ENCODE data around the gene LGALS3BP.
A peak's percentile ranks its signal among the peaks of the same experiment; 100 is the strongest.

Gene LGALS3BP

DNA sequence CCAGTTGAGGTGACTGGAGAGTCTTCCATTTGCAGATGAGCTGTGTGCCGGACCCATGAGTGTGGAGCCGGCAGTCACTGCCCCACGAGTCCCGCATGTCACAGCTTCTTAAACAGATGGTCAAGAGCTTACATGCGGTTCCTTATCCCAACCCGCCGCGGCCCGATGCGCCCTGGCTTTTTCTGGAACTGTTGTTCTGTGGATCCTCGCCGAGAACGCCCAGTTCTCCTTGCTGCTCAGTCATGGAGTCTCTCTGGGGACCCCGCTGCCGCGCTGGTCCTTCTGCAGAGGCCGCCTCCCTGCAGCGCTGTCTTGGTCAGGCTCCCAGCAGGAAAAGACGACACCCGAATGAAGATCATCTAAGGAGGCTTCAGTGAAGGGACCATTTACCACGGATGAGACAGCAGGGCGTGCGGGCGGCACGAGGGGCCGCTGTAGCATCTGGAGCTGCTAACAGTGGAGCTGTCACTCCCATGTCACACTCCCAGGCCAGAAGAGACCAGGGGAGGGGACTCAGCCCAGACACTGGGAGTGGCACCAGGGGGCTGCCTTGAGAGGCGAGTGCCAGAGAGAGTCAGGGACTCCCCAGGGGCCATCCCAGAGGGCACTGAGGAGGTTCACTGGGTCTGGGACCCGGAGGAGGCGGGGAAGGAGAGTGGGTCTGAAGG is 10.8 kb upstream of the LGALS3BP start:
- no peaks in the 10 kb centered on the region for H3K27me3 ChIP-seq (ENCODE audit: low read depth)
- DNase-seq (ENCODE audit: low spot score in 2 of 2), result no peak
- peaks cover 18% of the 10 kb centered on the region for H3K36me3 ChIP-seq (replicated peaks)
- H3K4me1 ChIP-seq, result peaks cover 10% of the 10 kb centered on the region
- H3K4me3 ChIP-seq, result no peak overlapping the region
- in situ Hi-C loops (cut with MboI; ENCODE audit: low sequenced_read_pairs), result no loop called here
- no peaks in the 10 kb centered on the region for H3K9me3 ChIP-seq

DNA sequence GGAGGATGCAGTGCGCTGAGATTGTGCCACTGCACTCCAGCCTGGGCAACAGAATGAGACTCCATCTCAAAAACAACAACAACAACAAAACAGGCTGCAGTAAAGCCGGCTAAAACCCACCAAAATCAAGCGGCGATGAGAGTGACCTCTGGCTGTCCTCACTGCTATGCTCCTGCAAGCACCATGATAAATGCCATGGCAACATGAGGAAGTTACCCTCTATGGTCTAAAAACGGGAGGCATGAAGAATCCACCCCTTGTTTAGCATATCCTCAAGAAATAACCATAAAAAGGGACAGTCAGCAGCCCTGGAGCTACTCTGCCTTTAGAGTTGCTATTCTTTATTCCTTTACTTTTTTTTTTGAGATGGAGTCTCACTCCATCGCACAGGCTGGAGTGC is 8.4 kb upstream of the LGALS3BP start:
- no peak for DNase-seq (ENCODE audit: low spot score in 2 of 2)
- Histone ChIP-seq H3K4me3 (no peak overlapping the region), H3K36me3 (replicated peaks) (peaks cover 14% of the 10 kb centered on the region), H3K9me3 (no peaks in the 10 kb centered on the region), H3K4me1 (peaks cover 10% of the 10 kb centered on the region), H3K27me3 (ENCODE audit: low read depth) (no peaks in the 10 kb centered on the region)
- in situ Hi-C loops (cut with MboI; ENCODE audit: low sequenced_read_pairs), result no loop called here

DNA sequence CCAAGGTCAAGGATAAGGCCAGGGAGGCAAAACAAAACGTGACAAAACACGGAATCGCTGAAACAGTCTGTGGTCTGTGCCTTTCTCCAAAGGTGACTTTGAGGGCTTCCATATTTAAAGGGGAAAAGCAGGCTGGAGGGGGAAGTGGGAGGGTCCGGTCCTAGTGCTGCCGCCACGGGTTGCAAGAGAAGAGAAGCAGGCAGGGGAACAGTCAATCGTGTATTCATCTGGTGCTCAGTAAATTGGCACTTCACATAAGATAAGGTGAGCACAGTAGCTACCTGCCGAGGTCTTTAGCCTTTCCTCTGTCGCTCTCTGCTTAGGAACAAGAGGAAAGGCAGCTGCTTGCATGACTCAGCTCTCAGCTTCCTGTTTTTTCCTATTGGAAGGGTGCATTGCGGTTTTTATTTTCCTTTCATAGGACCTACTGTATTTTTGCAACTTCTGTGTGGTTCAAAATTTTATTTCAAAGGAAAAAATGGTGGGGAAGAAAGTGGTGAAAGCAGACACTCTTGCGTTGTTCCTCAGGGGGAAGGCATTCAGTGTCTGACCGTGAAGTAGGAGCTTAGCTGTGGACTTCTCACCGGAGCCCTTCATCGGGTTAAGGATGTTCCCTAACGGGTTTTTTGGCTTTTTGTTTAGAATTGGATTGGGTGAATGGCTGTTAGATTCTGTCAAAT is 7.1 kb upstream of the LGALS3BP start:
- no peaks in the 10 kb centered on the region for H3K9me3 ChIP-seq
- in situ Hi-C loops (cut with MboI; ENCODE audit: low sequenced_read_pairs), result no loop called here
- no peak for DNase-seq (ENCODE audit: low spot score in 2 of 2)
- no peaks in the 10 kb centered on the region for H3K27me3 ChIP-seq (ENCODE audit: low read depth)
- peaks cover 10% of the 10 kb centered on the region for H3K4me1 ChIP-seq
- peaks cover 3% of the 10 kb centered on the region; the same call in 1 of the 2 replicates for H3K36me3 ChIP-seq (replicated peaks)
- no peak overlapping the region for H3K4me3 ChIP-seq

DNA sequence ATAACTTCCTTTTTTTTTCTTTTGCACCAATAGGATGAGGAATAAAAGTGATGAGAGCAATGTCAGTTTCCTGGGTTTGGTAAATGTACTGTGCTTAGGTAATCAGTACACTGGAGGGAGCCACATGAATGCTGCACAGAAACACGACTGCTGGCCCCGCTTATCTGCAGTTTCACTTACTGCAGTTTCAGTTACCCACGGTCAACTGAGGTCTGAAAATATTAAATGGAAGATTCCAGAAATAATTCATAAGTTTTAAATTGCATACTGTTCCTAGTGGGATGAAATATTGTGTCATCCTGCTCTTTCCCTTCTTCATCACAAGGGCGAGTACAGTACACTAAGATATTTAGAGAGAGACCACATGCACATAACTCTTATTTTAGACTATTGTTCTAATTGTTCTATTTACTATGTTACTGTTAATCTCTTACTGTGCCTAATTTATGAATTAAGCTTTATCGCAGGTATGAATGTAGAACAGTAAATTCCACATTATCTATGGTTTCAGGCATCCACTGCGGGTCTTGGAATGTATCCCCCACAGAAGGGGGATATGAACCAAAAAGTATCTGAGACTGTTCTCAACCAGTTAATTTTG is 6.4 kb upstream of the LGALS3BP start:
- in situ Hi-C loops (cut with MboI; ENCODE audit: low sequenced_read_pairs), result no loop called here
- Histone ChIP-seq H3K36me3 (replicated peaks) (no peaks in the 10 kb centered on the region), H3K4me1 (peaks cover 10% of the 10 kb centered on the region), H3K4me3 (no peak overlapping the region), H3K9me3 (no peaks in the 10 kb centered on the region), H3K27me3 (ENCODE audit: low read depth) (no peaks in the 10 kb centered on the region)
- no peak for DNase-seq (ENCODE audit: low spot score in 2 of 2)

DNA sequence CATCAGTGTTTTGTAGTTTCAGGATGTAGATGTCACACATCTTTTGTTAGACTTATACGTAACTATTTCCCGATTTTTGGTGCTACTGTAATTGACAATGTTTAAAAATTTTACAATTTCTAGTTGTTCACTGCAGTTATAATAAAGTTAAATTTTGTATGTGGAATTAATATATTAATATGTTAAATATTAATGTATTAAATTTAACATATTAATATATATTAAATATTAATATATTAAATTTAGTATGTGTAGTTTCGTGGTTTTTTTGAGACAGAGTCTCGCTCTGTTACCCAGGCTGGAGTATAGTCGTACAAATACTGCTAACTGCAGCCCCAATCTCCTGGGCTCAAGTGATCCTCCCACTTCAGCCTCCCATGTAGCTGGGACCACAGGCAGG is 5.7 kb upstream of the LGALS3BP start:
- Histone ChIP-seq H3K36me3 (replicated peaks) (no peaks in the 10 kb centered on the region), H3K9me3 (no peaks in the 10 kb centered on the region), H3K4me1 (peaks cover 10% of the 10 kb centered on the region), H3K4me3 (no peak overlapping the region), H3K27me3 (ENCODE audit: low read depth) (no peaks in the 10 kb centered on the region)
- in situ Hi-C loops (cut with MboI; ENCODE audit: low sequenced_read_pairs), result no loop called here
- DNase-seq (ENCODE audit: low spot score in 2 of 2), result no peak

DNA sequence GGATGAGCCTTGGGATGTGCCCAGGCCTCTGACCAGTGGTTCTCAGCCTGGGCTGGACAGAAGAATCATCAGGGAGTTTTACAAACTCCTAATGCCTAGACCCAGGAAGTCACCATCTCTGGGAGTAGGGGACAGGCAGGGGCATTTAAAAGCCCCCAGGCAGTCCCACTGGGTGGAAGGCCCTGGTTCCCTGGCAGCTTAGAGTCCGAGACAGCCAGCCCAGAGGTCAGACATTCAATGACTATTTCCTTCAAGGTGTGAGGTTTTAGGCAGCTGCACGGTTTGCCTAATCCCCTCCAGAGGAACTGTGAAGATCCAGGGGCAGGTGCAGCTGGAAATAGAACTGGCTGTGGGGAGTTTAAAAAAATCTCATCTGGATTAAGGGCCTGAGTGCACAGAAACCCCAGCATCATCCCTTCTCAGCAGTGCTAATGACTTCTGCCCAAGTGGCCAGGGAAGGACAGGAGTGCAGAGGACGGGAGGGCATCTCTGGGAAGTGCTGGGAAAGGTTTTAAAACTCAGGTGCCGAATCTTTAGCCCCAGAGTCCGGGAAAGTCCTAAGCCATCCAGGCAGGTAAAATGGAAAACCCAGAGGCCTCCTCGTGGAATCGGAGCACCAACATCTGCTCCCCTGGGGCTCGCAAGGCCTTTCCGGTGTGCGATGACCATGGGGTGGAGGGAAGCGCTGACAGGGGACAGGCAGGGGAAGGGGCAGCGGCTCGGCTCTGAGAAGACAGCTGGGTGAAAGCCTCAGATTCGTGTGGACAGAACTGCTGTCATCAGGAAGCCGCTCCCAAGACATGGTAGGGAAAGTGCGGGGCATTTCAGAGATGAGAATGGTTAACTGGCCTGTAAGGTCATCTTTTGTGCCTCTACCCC is 1.5 kb upstream of the LGALS3BP start:
- Histone ChIP-seq H3K9me3 (no peaks in the 10 kb centered on the region), H3K27me3 (ENCODE audit: low read depth) (no peaks in the 10 kb centered on the region), H3K4me1 (peaks cover 13% of the 10 kb centered on the region), H3K36me3 (replicated peaks) (peaks cover 22% of the 10 kb centered on the region), H3K4me3 (no peak overlapping the region)
- no peak for DNase-seq (ENCODE audit: low spot score in 2 of 2)
- in situ Hi-C loops (cut with MboI; ENCODE audit: low sequenced_read_pairs), result no loop called here

DNA sequence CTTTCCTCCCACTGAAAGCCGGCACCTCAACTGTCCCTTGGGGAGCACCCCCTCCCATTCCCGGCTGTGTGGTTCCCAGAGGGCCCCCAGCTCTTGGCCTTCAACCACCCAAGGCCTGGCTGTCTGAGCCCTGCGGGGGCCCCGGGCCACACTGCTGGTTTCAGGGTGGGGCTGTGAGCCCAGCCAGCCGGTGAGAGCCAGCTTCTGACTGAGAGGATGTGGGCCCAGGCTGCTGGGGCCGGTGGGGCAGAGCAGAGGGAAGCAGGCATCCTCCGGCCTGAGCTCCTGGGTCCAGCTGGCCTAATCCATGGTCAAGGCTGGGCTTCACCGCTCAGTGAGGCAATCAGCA is 875 bp upstream of the LGALS3BP start:
- no peak overlapping the region for H3K4me3 ChIP-seq
- peaks cover 17% of the 10 kb centered on the region for H3K4me1 ChIP-seq
- no peak for DNase-seq (ENCODE audit: low spot score in 2 of 2)
- H3K27me3 ChIP-seq (ENCODE audit: low read depth), result no peaks in the 10 kb centered on the region
- peaks cover 27% of the 10 kb centered on the region for H3K36me3 ChIP-seq (replicated peaks)
- in situ Hi-C loops (cut with MboI; ENCODE audit: low sequenced_read_pairs), result no loop called here
- no peaks in the 10 kb centered on the region for H3K9me3 ChIP-seq

DNA sequence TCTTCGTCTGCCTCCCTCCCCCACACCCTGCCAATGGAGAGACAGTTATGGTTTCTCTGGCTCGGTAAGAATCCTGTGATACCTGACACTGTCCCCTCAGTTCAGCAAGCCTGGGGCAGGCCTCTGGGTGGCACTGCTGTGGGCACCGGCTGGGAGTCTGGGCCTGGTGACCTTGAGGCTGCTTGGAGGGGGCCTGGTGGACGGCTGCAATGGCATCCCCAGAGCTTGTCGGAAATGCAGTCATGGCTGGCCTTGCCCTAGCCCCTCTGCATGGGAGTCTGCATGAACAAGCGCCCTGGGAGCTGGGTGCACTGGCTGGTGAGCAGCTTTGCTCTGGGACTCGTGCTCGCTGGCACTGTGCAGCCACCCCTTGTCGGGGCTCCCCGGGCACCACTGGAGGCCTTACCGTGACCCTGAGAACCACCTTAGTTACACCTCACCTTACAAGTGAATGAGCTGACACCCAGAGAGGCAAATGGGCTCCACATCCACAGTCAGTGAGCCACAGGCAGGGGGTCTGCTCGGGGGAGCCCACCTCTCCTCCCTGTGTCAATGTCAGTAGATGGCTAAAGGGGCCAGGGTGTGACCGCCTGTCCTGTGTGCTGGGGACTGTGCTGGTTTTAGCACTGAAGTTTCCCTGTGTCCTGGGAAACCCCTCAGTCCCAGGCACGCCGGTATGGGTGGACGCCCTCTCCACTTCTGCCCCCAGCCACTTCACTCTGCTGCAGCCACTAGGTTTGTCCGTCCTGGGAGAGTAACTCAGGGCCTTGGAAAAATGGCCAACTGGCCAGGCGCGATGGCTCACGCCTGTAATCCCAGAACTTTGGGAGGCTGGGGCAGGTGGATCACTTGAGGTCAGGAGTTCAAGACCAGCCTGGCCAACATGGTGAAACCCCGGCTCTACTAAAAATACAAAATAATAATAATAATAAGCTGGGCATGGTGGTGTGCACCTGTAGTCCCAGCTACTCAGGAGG is 1.4 kb downstream of the LGALS3BP start:
- DNase-seq (ENCODE audit: low spot score in 2 of 2), result no peak
- Histone ChIP-seq H3K36me3 (replicated peaks) (peaks cover 43% of the 10 kb centered on the region), H3K4me3 (peak overlapping the region; percentile 40), H3K4me1 (peaks cover 17% of the 10 kb centered on the region), H3K27me3 (ENCODE audit: low read depth) (no peaks in the 10 kb centered on the region), H3K9me3 (no peaks in the 10 kb centered on the region)
- in situ Hi-C loops (cut with MboI; ENCODE audit: low sequenced_read_pairs), result loop anchor here (10.0 kb wide), 1 partner anchor 803 kb away; no protein-coding TSS in a partner anchor

DNA sequence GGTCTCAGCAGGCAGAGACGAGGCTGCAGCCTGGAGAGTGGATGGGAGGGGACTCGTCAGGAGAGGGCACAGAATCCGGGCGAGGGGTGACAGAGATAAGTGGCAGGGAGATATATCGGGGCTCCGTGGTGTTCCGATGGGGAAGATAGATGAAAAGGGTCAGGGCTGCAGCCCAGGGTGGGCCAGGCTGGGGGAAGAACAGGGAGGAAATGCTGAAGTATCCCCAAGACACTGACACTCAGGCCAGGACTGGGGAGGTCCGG is 2.1 kb downstream of the LGALS3BP start:
- H3K27me3 ChIP-seq (ENCODE audit: low read depth), result no peaks in the 10 kb centered on the region
- peaks cover 17% of the 10 kb centered on the region for H3K4me1 ChIP-seq
- H3K36me3 ChIP-seq (replicated peaks), result peaks cover 46% of the 10 kb centered on the region
- H3K4me3 ChIP-seq, result peak overlapping the region; percentile 40; the same call in 1 of the 2 replicates
- in situ Hi-C loops (cut with MboI; ENCODE audit: low sequenced_read_pairs), result loop anchor here (10.0 kb wide), 1 partner anchor 803 kb away; no protein-coding TSS in a partner anchor
- no peaks in the 10 kb centered on the region for H3K9me3 ChIP-seq
- no peak for DNase-seq (ENCODE audit: low spot score in 2 of 2)

DNA sequence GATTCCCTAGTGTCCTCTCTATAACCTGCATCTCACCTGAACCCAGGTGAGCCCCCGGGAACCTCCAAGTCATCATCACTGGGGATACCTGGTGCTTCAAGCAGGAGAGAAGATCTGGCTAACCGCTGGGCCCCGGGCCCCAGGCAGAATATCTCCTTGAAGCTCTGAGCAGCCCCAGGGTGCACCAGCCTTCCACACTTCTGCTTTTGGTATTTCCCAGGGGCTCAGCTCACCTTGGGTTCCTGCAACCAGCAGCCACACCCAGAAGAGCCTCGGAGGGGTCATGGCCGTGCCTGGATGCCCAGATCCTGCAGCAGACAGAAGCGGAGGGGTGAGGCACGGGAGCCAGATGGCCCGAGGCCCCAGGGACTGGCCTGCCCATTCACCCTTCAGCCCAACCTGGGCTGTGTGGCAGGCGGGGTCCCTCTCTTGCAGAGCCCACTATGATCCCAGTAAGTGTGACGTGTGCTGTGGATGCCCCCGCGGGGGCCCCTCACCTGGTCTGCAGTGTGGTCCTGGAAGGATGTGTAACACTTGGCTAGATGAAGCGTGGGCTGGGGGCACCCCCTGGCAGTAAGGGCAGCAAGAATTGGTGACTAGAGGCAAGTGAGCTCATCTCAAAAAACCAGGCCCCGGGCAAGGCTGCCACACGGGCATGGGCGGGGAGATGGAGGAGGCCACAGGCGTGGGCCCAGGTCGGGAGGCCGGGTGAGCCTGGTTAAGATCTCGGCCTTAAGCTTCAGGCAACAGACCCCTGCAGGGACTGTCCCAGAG is 2.6 kb downstream of the LGALS3BP start:
- H3K9me3 ChIP-seq, result no peaks in the 10 kb centered on the region
- in situ Hi-C loops (cut with MboI; ENCODE audit: low sequenced_read_pairs), result loop anchor here (10.0 kb wide), 1 partner anchor 802 kb away; no protein-coding TSS in a partner anchor
- peaks cover 52% of the 10 kb centered on the region for H3K36me3 ChIP-seq (replicated peaks)
- H3K4me1 ChIP-seq, result peaks cover 17% of the 10 kb centered on the region
- no peak for DNase-seq (ENCODE audit: low spot score in 2 of 2)
- no peaks in the 10 kb centered on the region for H3K27me3 ChIP-seq (ENCODE audit: low read depth)
- peak overlapping the region; percentile 40; the same call in 1 of the 2 replicates for H3K4me3 ChIP-seq

DNA sequence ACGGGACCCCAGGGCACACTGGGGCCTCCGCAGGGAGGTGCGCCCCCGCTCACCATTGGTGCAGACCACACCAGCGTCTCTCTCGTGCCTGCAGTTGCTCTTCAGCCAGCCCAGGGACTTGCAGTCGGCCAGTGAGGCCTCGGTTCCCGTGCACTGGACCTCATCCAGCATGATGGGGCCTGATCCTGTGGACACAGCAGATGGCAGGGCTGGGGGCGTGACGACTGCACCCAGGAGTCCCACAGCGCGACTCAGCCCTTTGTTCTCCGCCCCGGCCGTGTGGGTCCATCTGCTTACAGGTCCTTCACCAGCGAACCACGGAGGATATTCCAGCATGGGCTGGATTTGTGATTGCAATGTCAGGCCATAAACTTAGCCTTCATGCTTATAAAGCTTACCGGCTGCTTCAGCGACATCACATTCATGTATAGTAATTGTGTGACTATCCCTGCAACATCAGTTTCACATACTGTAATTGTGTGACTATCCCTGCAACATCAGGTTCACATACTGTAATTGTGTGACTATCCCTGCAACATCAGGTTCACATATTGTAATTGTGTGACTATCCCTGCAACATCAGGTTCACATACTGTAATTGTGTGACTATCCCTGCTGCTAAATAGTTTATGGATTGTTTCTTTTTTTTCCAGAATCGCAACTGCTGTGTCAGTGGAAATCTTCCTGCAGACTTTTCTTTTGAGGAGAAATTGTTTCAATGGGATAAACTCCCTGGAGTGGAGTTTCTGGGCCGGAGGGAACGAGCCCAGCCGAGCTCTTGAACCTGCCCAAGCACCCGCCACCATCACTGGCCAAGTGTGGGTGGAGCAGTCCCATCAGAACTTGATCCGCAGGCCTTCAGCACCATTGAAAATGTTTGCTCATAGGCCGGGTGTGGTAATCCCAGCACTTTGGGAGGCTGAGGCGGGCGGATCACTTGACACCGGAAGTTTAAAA is 4.8 kb downstream of the LGALS3BP start:
- peak; percentile 44 to 65 for DNase-seq (ENCODE audit: low spot score in 2 of 2)
- in situ Hi-C loops (cut with MboI; ENCODE audit: low sequenced_read_pairs), result loop anchor here (10.0 kb wide), 1 partner anchor 800 kb away; no protein-coding TSS in a partner anchor
- H3K27me3 ChIP-seq (ENCODE audit: low read depth), result no peaks in the 10 kb centered on the region

More for the DNA sequence above, 4.8 kb downstream of the LGALS3BP start:
- Histone ChIP-seq H3K4me3 (peak overlapping the region; percentile 13), H3K9me3 (peaks cover 3% of the 10 kb centered on the region; the same call in 1 of the 2 replicates), H3K36me3 (replicated peaks) (peaks cover 73% of the 10 kb centered on the region), H3K4me1 (peaks cover 20% of the 10 kb centered on the region)
